HL-60 (cell line): Measurements from ENCODE around the gene SOWAHA.

ENCODE experiments used
- GABPA ChIP-seq: IDR thresholded peaks from 2 replicates; pipeline ENCODE4 v1.6.1; 2012; ENCODE audit warnings: low read depth
- POLR2AphosphoS5 ChIP-seq: IDR thresholded peaks from 2 replicates; pipeline ENCODE4 v1.6.1; 2012; ENCODE audit warnings: low read depth
- SPI1 ChIP-seq: IDR thresholded peaks from 2 replicates; pipeline ENCODE4 v1.6.1; 2012; ENCODE audit warnings: low read depth, mild to moderate bottlenecking, borderline replicate concordance
- TF ChIP-seq, protein P1 (sequence below): IDR thresholded peaks from one replicate; pipeline ENCODE4 v1.5.1; 2011; ENCODE audit warnings: low read length, control low read depth, inconsistent platforms; ENCODE audit not compliant: insufficient read depth
- TF ChIP-seq, protein P2 (sequence below): IDR thresholded peaks from 2 replicates; pipeline ENCODE4 v1.6.1; 2012; ENCODE audit warnings: low read depth; ENCODE audit not compliant: insufficient replicate concordance

DNA sequence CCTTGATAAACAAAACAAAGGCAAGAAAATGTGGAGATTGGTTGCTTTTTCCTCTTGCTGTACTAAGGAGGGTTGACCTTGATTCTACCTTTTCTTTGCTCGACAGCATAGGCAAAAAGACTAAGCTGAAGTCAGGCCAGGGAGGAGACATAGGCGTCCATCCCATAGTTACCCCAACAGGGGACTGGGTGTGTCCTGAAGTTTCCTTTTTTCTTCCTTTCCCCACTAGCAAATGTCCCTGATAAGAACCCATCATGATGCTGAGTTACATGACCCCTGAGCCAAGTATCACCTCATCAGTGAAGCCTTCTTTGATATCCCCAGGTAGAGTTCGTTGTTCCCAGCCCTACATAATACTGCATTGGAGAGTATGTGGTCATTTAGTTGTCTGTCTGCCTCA lies 27.2 kb downstream of the SOWAHA start:
- TF ChIP-seq POLR2AphosphoS5 (no peak), SPI1 (no peak), GABPA (no peak)
- TF ChIP-seq, protein P1, sequence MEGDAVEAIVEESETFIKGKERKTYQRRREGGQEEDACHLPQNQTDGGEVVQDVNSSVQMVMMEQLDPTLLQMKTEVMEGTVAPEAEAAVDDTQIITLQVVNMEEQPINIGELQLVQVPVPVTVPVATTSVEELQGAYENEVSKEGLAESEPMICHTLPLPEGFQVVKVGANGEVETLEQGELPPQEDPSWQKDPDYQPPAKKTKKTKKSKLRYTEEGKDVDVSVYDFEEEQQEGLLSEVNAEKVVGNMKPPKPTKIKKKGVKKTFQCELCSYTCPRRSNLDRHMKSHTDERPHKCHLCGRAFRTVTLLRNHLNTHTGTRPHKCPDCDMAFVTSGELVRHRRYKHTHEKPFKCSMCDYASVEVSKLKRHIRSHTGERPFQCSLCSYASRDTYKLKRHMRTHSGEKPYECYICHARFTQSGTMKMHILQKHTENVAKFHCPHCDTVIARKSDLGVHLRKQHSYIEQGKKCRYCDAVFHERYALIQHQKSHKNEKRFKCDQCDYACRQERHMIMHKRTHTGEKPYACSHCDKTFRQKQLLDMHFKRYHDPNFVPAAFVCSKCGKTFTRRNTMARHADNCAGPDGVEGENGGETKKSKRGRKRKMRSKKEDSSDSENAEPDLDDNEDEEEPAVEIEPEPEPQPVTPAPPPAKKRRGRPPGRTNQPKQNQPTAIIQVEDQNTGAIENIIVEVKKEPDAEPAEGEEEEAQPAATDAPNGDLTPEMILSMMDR: no peak
- TF ChIP-seq, protein P2, sequence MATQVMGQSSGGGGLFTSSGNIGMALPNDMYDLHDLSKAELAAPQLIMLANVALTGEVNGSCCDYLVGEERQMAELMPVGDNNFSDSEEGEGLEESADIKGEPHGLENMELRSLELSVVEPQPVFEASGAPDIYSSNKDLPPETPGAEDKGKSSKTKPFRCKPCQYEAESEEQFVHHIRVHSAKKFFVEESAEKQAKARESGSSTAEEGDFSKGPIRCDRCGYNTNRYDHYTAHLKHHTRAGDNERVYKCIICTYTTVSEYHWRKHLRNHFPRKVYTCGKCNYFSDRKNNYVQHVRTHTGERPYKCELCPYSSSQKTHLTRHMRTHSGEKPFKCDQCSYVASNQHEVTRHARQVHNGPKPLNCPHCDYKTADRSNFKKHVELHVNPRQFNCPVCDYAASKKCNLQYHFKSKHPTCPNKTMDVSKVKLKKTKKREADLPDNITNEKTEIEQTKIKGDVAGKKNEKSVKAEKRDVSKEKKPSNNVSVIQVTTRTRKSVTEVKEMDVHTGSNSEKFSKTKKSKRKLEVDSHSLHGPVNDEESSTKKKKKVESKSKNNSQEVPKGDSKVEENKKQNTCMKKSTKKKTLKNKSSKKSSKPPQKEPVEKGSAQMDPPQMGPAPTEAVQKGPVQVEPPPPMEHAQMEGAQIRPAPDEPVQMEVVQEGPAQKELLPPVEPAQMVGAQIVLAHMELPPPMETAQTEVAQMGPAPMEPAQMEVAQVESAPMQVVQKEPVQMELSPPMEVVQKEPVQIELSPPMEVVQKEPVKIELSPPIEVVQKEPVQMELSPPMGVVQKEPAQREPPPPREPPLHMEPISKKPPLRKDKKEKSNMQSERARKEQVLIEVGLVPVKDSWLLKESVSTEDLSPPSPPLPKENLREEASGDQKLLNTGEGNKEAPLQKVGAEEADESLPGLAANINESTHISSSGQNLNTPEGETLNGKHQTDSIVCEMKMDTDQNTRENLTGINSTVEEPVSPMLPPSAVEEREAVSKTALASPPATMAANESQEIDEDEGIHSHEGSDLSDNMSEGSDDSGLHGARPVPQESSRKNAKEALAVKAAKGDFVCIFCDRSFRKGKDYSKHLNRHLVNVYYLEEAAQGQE: no peak
